ENCODE results near the gene CDHR3.

CDHR3 gene

DNA sequence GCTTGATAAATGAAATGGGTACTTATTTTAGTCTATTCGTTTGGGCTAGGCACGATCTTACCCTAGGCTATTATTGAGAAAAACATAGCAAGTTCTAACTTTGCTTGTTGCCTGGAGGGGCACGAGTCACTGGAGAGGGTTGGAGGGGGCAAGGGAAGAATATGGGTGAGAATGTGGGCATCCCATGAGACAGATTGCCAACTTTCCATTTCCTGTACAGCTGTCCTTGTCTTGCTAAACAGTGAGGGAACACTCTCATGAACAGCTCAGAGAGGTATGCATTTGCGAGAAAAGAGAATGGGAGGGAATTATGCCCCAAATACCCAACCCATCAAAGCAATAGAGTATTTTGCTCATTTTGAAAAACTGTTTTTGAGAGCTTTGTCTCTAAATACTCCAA is 9.2 kb downstream of the CDHR3 start:
- H3K9me2 ChIP-seq (replicated peaks; ENCODE audit: insufficient read depth, low read length) = no peaks in the 10 kb centered on the region
- H3K27me3 ChIP-seq (ENCODE audit: low read length) = no peaks in the 10 kb centered on the region
- no peak overlapping the region for H3K4me2 ChIP-seq (ENCODE audit: low read depth, low read length, poor library complexity, severe bottlenecking)
- H3F3A ChIP-seq (ENCODE audit: insufficient read depth) = no peaks in the 10 kb centered on the region
- H4K20me1 ChIP-seq (ENCODE audit: low read depth, low read length) = no peaks in the 10 kb centered on the region
- TF ChIP-seq, protein P1, sequence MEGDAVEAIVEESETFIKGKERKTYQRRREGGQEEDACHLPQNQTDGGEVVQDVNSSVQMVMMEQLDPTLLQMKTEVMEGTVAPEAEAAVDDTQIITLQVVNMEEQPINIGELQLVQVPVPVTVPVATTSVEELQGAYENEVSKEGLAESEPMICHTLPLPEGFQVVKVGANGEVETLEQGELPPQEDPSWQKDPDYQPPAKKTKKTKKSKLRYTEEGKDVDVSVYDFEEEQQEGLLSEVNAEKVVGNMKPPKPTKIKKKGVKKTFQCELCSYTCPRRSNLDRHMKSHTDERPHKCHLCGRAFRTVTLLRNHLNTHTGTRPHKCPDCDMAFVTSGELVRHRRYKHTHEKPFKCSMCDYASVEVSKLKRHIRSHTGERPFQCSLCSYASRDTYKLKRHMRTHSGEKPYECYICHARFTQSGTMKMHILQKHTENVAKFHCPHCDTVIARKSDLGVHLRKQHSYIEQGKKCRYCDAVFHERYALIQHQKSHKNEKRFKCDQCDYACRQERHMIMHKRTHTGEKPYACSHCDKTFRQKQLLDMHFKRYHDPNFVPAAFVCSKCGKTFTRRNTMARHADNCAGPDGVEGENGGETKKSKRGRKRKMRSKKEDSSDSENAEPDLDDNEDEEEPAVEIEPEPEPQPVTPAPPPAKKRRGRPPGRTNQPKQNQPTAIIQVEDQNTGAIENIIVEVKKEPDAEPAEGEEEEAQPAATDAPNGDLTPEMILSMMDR (IDR thresholded peaks at IDR 0.05; ENCODE audit: insufficient read depth, low read length, poor library complexity, severe bottlenecking) = no peak
- no peak for TF ChIP-seq EZH2phosphoT487 (conservative IDR thresholded peaks at IDR 0.05; ENCODE audit: low read length)
- H3K9me3 ChIP-seq (ENCODE audit: insufficient read depth, low read length) = no peaks in the 10 kb centered on the region
- H3K79me2 ChIP-seq (ENCODE audit: insufficient read depth, low read length) = no peaks in the 10 kb centered on the region
- H3K9ac ChIP-seq (ENCODE audit: low read length) = no peak overlapping the region
- H3K4me3 ChIP-seq (ENCODE audit: insufficient read depth, low read length, poor library complexity, severe bottlenecking) = no peak overlapping the region
- H3K27ac ChIP-seq (ENCODE audit: low read depth, low read length) = no peak overlapping the region
- H2AFZ ChIP-seq (ENCODE audit: low read depth, low read length, severe bottlenecking) = no peak overlapping the region
- no peaks in the 10 kb centered on the region for H3K36me3 ChIP-seq (ENCODE audit: low read length)

DNA sequence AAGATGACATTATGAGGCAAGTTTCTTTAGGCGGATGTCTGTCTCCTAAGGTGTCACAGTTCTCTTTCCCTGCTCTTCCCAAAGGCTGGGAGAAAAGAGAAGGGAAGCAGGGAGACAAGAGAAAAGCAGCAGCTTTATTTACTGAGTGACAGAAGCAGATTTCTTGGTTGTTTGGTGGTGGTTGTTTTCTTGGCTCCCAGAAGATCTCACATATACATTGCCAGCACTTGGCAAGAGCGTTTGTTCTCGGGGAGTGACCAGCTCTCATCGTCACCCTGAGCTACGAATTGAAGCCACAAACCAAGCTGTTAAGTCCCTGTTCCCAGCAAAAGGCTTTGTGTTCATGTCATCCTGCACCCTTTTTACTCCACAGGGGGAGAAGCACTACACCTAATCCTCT is 11.4 kb downstream of the CDHR3 start:
- H3K36me3 ChIP-seq (ENCODE audit: low read length) = no peaks in the 10 kb centered on the region
- no peaks in the 10 kb centered on the region for H3K27me3 ChIP-seq (ENCODE audit: low read length)
- TF ChIP-seq EZH2phosphoT487 (conservative IDR thresholded peaks at IDR 0.05; ENCODE audit: low read length) = no peak
- TF ChIP-seq, protein P1 (IDR thresholded peaks at IDR 0.05; ENCODE audit: insufficient read depth, low read length, poor library complexity, severe bottlenecking) = no peak
- no peaks in the 10 kb centered on the region for H3F3A ChIP-seq (ENCODE audit: insufficient read depth)
- H2AFZ ChIP-seq (ENCODE audit: low read depth, low read length, severe bottlenecking) = no peak overlapping the region
- H3K79me2 ChIP-seq (ENCODE audit: insufficient read depth, low read length) = no peaks in the 10 kb centered on the region
- no peak overlapping the region for H3K27ac ChIP-seq (ENCODE audit: low read depth, low read length)
- no peak overlapping the region for H3K4me2 ChIP-seq (ENCODE audit: low read depth, low read length, poor library complexity, severe bottlenecking)
- H3K9me2 ChIP-seq (replicated peaks; ENCODE audit: insufficient read depth, low read length) = no peaks in the 10 kb centered on the region
- no peaks in the 10 kb centered on the region for H4K20me1 ChIP-seq (ENCODE audit: low read depth, low read length)
- no peak overlapping the region for H3K4me3 ChIP-seq (ENCODE audit: insufficient read depth, low read length, poor library complexity, severe bottlenecking)
- no peaks in the 10 kb centered on the region for H3K9me3 ChIP-seq (ENCODE audit: insufficient read depth, low read length)
- no peak overlapping the region for H3K9ac ChIP-seq (ENCODE audit: low read length)

DNA sequence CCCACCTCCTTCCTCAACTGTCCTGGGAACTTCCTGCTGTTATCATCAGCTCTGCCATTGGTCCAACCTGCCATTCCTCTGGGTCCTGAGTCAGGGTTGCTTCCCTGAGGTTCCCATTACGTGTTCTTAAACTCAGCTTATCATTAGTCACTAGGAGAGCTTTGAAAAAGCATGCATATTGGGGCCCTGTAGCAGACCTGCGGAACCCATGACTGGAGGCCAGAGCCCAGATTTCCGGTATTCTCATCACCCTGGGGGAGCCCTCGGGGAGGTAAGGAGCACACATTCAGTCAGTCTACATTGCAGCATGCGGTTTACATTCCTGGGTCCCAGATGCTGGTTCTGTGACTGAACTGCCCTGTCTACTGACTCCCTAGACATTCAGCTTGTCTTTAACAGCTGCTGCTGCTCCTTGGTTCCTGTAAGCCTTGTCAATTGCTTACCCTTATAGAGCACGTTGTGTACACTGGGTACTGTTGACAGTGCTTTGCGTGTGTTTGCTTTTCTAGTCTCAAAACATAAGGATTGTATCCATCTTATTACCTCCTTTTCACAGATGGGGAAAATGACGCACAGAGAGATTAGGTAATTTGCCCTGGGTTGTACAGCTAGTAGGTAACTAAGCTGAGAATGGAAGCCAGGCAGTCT is 12.8 kb downstream of the CDHR3 start:
- H3K27ac ChIP-seq (ENCODE audit: low read depth, low read length) = no peak overlapping the region
- no peaks in the 10 kb centered on the region for H3K79me2 ChIP-seq (ENCODE audit: insufficient read depth, low read length)
- TF ChIP-seq, protein P1 (IDR thresholded peaks at IDR 0.05; ENCODE audit: insufficient read depth, low read length, poor library complexity, severe bottlenecking) = no peak
- no peak for TF ChIP-seq EZH2phosphoT487 (conservative IDR thresholded peaks at IDR 0.05; ENCODE audit: low read length)
- H3K4me3 ChIP-seq (ENCODE audit: insufficient read depth, low read length, poor library complexity, severe bottlenecking) = no peak overlapping the region
- H3K9me3 ChIP-seq (ENCODE audit: insufficient read depth, low read length) = no peaks in the 10 kb centered on the region
- H3K36me3 ChIP-seq (ENCODE audit: low read length) = no peaks in the 10 kb centered on the region
- no peaks in the 10 kb centered on the region for H3K27me3 ChIP-seq (ENCODE audit: low read length)
- no peak overlapping the region for H2AFZ ChIP-seq (ENCODE audit: low read depth, low read length, severe bottlenecking)
- no peaks in the 10 kb centered on the region for H3F3A ChIP-seq (ENCODE audit: insufficient read depth)
- H3K9ac ChIP-seq (ENCODE audit: low read length) = no peak overlapping the region
- H3K4me2 ChIP-seq (ENCODE audit: low read depth, low read length, poor library complexity, severe bottlenecking) = no peak overlapping the region
- H4K20me1 ChIP-seq (ENCODE audit: low read depth, low read length) = no peaks in the 10 kb centered on the region
- no peaks in the 10 kb centered on the region for H3K9me2 ChIP-seq (replicated peaks; ENCODE audit: insufficient read depth, low read length)

Measured in SU-DHL-6 (cell line).